Measurements from ENCODE around the gene CARMIL3.
A peak's percentile ranks its signal among the peaks of the same experiment; 100 is the strongest.

CARMIL3 gene

DNA sequence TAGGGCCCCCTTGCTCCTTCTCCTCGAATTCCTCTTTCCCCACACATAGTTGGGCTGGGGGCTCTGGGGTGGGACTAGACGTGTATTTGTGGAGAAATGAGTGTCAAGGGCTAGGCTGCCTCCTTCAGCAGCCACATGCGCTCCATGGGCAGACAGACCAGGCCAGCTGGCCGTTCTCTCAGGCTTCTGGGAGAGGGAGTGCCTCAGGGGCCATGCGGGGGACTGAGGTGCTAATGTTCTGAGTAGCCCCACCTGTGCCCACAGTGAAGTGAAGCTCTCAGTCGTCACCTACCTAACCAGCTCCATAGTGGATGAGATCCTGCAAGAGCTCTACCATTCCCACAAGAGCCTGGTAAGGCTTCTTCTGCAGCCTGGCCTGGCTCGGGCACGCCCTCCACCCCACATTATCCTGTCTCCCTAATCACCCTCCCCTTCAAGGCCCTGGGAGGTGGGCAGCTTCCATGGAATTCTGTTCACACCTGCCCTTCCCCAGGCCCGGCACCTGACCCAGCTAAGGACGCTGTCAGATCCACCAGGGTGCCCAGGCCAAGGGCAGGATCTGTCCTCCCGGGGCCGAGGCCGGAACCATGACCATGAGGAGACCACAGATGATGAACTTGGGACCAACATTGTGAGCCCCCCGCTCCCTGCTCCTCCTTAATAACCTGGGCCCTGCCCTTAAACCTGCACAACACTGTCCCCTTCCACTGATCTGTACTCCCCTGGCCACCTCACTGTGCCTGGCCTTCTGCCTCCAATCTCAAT is 10.6 kb downstream of the CARMIL3 start:
- DNase-seq = no peak

DNA sequence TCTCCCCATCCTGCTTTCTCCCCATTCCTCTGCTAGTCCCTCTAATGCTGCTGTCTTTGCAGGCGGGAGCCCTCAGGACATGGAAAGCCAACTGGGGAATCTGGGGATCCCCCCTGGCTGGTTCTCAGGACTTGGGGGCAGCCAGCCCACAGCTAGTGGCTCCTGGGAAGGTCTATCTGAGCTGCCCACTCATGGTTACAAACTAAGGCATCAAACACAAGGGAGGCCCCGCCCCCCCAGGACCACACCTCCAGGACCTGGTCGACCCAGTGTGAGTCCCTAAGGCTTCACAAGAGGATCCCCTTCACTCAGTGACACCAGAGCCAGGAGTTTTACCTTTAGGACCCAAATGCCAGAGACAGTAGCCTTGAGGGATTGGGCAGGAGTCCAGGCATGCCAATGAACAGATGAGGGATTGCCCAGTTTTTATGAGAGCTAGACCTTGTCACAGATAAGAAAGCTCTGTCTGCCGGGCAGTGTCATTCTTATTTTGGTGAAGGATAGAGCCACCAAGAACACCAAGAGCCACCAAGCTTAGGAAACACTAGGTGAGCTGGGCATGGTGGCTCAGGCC is 11.5 kb downstream of the CARMIL3 start:
- DNase-seq = no peak

DNA sequence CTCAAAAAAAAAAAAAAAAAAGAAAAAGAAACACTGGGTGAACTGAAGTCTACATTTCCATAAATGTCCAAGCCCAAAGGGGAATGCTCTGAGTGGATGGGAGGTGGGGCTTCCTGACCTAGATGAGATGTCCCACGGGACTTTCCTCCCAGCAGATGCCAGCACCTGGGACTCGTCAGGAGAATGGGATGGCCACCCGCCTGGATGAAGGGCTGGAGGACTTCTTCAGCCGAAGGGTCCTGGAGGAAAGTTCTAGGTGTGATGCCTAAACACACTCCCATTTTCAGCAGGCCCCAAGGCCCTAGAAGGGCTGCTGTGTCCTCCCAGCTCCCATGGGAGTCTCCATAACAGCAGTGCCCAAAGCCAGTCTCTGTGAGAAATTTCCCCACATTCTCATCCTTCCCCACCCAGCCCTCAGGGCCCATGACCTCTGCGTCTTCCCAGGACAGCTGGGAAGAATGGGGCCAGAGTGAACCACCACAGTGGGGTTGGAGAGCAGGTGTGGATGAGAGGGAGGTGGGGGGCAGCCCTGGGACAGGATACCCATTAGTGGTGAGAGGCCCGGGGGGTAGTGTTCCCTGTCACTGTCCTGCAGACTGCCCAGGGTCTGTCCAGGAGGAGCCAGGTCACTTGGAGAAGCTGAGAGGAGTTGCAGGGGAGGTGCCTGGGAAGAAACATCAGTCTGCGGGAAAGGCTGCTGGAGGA is 12.4 kb downstream of the CARMIL3 start:
- DNase-seq = no peak

DNA sequence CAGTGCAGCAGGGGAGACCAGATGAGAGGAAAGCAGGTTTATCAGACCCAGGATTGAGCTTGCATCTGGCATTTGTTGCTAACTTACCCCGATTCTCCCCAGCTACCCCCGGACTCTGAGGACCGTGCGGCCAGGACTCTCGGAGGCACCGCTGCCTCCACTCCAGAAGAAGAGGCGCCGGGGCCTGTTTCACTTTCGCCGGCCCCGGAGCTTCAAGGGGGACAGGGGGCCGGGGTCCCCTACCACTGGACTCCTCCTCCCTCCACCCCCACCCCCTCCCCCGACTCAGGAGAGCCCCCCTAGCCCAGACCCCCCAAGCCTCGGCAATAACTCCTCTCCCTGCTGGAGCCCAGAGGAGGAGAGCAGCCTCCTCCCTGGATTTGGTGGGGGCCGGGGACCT is 13.0 kb downstream of the CARMIL3 start:
- no peak for DNase-seq

DNA sequence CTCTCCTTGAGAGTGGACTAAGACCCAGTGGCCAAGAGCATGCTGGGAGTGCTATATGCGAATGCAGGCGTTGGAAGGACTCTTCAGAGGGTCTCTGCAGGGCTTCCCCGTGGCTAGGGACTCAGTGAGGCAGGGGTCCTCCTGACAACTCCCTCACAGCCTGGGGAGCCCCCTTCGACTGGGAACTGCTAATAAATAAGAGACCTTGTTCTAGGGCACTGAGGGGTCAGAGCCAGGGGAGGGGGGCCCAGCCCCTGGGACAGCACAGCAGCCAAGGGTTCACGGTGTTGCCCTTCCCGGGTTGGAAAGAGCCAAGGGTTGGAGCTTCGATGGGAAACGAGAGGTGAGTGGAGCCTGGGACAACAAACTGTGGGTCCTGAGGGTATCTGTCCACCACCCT is 13.6 kb downstream of the CARMIL3 start:
- no peak for DNase-seq

DNA sequence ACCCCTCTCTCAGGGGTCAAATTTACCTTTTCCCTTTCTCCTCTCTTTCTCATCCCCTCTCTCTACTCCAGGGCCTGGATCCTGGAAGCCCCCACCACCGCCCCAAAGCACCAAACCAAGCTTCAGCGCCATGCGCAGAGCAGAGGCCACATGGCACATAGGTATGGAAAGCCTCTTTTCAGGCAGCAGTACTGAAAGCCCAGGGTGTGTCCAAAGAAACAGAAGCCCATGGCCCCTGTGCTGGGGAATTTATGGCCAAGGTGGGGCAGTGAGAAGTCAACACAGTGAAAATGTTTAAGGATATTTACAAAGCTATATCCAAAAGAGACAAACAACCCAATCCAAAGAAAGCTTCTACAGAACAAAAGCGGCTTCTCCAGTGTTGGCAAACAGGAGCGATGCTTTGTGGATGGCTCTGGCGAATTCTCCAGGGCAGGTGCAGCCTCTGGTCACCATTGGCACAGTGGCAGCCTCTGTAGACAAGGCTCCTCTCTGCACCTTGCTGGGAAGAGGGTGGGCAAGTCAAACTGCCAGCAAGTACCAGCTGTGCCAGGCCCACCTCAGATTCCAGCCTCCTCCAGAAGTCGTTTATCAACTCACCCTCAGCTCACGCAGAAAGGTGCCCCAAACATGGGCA is 14.8 kb downstream of the CARMIL3 start:
- no peak for DNase-seq

DNA sequence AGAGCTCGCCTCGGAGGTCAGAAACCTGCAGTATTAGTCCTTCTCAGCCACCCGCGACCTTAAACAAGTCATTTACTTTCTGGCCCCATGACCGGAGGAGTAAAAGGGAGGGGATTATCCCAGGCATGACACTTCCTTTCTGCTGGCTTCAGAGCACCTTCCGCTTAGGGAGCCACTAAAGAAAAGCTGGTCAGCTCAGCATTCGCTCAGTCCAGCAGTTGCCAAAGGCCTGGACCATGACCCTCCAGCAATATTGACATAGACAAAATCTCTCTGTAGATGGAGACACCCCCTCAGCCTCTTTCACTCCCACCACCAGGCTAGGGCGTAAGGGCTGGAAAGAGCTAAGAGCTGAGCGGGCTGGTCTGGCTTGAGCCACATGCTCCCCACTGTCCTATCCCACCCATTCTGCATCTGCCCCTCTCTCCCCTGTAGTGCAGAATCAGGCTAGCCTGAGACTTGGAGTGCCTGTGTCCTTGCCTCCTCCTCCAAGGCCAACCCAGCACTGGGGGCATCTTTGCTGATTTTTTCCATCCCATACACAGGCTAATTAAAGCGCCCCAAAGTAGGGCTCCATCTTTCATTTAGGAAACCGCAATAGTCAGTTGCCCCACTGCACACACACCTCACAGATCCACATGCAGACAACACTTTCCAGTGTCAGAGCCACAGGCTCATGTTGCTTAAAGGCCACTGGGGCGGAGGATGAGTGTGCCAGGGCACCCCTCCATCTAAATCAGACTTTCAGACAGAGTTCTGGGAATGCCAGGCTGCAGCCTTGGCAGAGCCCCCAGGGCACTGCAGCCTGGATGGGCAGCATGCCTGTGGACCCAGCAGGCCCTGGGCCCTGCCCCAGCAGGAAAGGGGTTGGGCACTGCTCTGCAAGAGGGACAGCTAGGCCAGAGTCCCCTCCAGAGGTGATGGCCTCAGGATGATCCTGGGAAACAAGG is 15.6 kb downstream of the CARMIL3 start:
- no peak for DNase-seq

DNA sequence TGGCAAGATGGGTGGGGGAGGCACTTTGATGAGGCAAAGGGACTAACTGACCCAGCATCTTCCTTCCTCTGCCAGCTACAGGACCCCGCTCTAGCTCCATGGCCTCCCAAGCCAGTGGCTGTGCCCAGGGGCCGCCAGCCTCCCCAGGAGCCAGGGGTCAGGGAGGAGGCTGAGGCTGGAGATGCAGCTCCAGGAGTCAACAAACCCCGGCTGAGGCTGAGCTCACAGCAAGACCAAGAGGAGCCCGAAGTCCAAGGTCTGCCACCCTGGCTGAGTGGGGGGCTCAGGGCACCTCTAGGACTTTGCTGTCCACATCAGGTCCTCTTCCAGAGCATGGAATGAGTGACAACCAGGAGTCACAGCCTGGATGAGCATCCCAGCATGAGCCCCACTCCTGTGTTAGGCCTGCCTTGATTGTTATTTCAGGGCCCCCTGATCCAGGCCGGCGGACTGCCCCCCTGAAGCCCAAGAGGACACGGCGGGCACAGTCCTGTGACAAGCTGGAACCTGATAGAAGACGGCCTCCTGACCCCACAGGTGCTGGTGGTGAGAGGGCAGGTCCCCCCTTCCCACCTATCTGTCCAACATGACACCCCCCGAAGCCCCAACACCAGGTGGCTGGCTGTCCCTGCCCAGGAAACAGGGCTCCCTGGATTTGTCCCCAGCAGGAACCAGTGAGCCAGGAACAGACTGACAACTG is 17.1 kb downstream of the CARMIL3 start:
- no peak for DNase-seq

DNA sequence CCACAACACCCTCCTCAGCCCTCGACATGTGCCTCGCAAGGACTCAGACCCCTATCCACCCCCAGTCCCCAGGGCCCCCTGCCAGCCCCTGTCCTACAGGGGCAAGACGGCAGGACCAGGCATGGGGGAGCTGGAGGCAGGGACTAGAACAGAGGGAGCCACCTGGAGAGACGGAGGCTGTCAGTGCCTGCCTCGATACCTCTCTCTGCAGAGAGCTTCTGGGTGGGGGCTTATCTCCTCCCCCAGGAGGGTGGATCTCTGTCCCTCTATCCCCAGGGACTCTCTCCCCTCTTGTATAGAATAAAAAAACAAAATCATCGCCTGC is 17.6 kb downstream of the CARMIL3 start:
- DNase-seq = no peak

DNA sequence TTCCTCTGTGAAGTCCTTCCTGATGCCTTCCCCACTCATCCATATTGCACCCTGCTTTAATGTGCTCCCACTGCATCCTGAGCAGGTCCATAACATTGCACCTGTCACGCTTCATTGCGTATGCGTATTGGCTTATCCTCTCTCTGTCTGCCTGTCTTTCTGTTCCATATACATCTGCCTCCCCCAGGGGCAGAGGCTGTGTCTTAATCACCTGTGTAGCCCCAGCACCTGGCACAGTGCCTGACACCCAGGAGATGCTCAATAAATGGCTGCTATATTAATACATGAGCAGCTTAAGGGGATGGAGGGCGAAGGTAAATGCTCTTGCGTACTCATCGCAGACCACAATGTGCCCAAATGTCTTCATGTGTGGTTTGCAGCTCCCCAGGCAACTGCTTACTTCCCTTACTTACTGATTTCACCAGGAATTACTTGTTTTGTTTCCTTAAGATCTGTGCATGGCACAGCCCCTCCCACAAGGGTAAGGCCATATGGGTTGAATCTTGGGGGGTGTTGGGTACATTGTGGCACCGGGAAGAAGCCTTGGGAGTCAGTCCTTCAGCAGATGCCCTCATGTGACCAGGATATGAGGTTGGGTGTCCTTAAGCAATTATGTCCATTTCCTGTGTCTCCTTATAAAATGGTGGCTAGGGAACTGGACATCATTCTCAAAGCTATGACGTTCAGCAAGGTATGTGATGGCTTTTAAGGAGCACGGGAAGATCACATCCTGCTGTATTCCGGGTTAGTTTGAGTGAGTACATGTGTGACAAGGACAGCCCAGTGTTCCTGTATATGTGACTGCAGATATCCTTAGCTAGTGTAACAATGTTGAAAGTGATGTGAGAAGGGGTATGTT is 18.7 kb downstream of the CARMIL3 start:
- DNase-seq = no peak

DNA sequence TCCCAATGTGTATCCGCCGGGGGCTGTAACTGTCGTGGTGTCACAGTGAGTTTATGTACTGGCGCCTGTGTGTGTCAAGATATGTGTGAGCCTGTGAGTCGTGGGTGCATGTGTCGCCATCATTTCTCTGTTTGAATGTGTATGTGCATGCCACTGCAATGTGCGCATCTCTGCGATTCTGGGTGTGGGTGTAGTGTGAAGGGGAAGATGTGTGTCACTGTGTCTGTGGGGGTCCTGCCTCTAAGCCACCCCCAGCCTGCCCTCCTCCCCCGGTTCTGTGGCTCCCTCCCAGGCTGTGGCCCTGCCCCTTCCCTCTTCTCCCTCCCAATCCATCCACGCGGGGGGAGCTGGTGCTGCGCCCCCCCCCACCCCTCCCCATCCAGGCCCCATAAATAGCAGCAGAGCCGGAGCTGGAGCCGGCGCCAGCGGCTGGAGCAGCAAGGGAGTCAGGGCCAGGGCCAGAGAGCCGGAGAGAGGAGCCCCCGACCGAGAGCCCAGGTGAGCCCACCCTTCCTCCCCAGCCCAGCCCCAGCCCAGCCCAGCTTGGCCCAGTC is 19.4 kb downstream of the CARMIL3 start, which contains the start of gene CPNE6:
TSS of gene CPNE6 (plus strand) at position 419 of the 554 bp plus-strand sequence. CDS start 1,375 bp downstream, outside the sequence.
- DNase-seq = peak; percentile 73 to 79

DNA sequence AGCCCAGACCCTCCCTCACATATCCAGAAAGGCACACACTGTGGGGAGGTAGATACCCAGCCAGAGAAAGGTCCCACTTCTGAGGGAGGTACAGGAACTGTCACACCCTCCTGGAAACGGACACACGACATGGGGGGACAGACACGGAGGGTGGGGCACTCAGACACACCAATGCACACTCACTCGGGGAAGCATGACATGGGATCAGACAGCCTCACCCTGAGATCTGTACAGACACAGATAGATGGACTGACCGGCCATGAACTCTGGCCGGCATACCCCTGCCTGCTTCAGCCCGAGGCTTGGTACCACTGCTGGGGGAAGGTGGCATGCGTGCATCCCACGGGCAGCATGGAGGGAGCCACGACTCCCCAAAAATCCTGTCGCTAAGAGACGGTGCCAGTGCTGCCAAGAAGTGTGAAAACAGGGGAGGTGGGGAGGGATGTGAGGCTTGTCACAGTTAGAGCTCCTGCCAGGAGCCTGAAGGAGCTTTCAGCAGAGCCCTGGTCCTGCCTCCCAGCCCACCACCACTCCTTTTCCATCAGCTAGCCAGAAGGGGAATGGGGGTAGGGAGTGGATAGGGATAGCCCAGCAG is 20.1 kb downstream of the CARMIL3 start:
- DNase-seq = no peak

DNA sequence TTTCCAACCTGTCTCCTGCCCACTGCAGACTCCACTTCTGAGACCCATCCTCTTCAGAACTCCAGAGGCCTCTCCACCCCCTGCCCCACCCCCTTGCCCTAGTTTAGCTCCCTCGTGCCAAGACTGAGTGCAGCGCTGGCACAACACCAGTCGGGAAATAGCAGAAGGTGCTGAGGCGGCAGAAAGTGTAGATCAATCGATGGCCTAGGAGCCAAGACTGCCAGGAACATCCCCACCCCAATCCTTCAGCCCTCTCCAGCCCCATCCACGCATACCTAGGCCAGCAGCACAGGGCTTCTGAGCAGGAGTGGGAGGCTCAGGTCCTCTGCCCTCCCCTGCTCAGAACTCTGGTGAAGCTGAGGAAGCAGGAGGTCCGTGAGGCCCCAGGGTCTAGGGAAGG is 20.6 kb downstream of the CARMIL3 start:
- no peak for DNase-seq

DNA sequence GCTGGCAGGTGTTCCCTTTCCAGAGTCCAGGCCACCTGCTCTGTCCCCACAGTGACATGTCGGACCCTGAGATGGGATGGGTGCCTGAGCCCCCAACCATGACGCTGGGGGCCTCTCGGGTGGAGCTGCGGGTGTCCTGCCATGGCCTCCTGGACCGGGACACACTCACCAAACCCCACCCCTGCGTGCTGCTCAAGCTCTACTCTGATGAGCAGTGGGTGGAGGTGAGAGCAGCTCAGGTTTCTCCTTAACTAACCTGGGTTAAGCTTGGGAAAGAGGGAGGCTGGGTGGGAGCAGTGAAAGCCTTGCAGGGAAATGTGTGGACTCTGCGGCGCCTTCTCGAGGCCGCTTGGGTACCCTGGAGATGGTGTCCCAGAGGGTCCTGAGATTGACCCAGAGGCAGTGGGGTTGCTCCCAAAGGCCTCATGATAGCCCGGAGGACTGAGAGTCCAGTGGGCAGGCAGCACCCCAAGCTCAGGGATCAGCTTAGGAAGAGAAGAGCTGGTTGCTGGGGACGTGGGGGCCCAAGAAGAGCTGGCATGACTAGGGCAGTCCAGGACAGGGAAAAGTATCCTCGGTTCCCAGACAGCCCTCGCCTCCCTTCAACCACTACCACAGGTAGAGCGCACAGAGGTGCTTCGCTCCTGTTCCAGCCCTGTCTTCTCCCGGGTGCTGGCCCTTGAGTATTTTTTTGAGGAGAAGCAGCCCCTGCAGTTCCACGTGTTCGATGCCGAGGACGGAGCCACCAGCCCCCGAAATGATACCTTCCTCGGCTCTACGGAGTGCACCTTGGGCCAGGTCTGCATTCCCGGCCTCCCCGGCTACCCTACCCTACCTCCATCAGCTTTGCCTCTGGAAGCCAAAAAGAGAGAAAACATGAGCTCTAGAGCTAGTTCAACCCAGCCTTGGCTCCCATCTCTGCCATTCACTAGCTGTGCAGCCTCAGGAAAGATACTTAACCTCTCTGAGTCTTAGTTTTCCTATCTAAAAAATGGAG is 21.4 kb downstream of the CARMIL3 start:
- DNase-seq = no peak

DNA sequence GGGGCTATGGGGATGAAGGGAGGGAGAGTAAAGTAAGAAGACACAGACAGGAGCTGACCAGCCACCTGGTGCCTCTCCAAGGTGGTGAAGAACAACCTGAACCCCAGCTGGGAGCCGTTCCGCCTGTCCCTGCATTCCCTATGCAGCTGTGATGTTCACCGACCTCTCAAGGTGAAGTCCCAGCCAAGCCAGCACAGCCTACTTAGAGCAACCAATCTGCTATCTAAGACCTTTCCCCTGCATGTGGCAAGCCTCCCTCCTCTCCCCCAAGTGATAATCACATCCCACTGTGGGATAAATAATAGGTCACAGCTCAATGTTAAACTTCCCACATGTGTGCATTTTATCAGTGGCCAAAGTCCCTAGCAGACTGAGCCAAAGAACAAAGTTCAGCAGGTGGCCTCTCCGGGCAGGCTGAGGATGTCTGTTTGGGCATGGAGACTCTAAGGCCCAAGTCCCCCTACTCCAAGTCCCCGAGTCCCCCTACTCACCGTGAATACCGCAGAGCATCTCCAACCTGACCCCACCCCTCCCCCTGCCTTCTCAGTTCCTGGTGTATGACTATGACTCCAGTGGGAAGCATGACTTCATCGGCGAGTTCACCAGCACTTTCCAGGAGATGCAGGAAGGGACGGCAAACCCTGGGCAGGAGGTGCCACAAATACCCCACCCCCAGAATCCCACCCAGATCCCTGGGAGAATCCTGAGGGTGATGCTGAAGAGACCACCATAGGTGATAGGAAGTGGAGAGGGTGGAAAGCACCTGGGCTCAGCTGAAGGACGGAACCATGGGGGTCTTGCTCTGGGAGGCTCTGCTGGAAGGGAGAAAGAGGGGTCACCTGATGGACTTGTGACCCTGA is 23.0 kb downstream of the CARMIL3 start:
- DNase-seq = no peak

DNA sequence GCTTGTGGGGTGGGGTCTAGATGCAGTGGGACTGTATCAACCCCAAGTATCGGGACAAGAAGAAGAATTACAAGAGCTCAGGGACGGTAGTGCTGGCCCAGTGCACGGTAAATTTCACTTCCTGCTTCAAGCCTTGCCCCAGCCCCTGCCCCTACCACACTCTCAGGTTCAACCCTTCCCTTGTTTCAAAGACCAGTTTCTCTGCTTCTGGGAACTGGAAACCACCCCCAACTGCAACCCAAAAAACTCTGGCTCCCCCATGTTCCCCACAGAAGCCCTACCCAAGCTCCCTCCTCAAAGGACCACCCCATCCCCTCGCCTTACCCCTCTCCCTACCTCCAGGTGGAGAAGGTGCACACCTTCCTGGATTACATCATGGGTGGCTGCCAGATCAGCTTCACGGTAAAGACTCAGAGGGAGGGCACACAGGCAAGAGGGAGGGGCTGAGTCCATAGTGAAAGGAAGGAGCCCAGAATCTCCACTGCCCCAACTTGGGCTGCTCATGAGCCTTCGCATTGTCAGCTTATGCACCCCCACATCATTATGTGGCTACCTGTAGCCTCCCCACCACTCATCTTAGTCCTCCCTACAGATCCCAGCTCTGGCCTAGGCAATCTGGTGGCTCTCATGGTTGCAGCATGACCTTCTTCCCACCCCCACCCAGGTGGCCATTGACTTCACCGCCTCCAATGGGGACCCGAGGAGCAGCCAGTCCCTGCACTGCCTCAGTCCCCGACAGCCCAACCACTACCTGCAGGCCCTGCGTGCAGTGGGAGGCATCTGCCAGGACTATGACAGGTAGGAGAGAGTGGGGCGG is 23.9 kb downstream of the CARMIL3 start:
- no peak for DNase-seq

DNA sequence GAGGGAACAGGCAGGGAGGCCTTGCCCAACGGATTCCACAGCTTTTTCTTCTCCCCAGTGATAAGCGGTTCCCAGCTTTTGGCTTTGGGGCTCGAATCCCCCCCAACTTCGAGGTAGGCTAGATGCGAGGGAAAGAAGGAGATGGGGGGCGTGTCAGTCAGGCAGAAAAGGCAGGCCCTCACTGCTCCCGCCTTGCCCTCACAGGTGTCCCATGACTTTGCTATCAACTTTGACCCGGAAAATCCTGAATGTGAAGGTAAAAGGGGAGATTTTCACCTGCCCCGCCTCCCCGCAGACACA is 24.4 kb downstream of the CARMIL3 start:
- DNase-seq = no peak

Data from activated T-cell treated with anti-CD3 and anti-CD28 coated beads, Interleukin-2, amount 50 U/mL, for 48 hours (primary cell).